SU-DHL-6 (cell line): ENCODE results near the gene CYP2A6.
"Not testable (repeated sequence)": the region's sequence is repeated elsewhere in the genome, so short reads cannot be mapped to it uniquely, and the experiment has no call there.

Source experiments
- H2AFZ ChIP-seq: fragments of 200-600 bp; sonication (generic); 2 replicates; pipeline ENCODE4 v1.6.1; 2014; ENCODE audit warnings: low read depth, mild to moderate bottlenecking, moderate library complexity, mixed read lengths, antibody characterized with exemption, low read length; ENCODE audit not compliant: severe bottlenecking
- H3F3A ChIP-seq: fragments of 200-600 bp; shearing (Covaris generic); 2 replicates; pipeline ENCODE4 v1.6.0; 2016; ENCODE audit warnings: antibody characterized with exemption, mild to moderate bottlenecking; ENCODE audit not compliant: insufficient read depth
- H3K27ac ChIP-seq: fragments of 200-600 bp; sonication (generic); 2 replicates; pipeline ENCODE4 v1.5.1; 2016; ENCODE audit warnings: low read depth, mild to moderate bottlenecking, low read length, moderate library complexity, mixed read lengths
- H3K27me3 ChIP-seq: fragments of 200-600 bp; sonication (generic), shearing (Covaris generic); 2 replicates; pipeline ENCODE4 v1.6.0; 2014; ENCODE audit warnings: mild to moderate bottlenecking, low read length
- H3K36me3 ChIP-seq: fragments of 200-600 bp; sonication (generic); 2 replicates; pipeline ENCODE4 v1.6.1; 2014; ENCODE audit warnings: mild to moderate bottlenecking, low read length, mixed read lengths
- H3K4me2 ChIP-seq: fragments of 300-600, 200-600 bp; shearing (Covaris generic), sonication (generic); 2 replicates; pipeline ENCODE4 v1.6.0; 2014; ENCODE audit warnings: low read length, low read depth, mild to moderate bottlenecking; ENCODE audit not compliant: poor library complexity, severe bottlenecking
- H3K4me3 ChIP-seq: fragments of 200-600 bp; sonication (generic); 2 replicates; pipeline ENCODE4 v1.5.1; 2014; ENCODE audit warnings: antibody characterized with exemption, low read length, mild to moderate bottlenecking, mixed read lengths; ENCODE audit not compliant: insufficient read depth, poor library complexity, severe bottlenecking
- H3K79me2 ChIP-seq: fragments of 200-600 bp; sonication (generic); 2 replicates; pipeline ENCODE4 v1.6.1; 2014; ENCODE audit warnings: mild to moderate bottlenecking, low read length, moderate library complexity; ENCODE audit not compliant: insufficient read depth
- H3K9ac ChIP-seq: fragments of 200-600 bp; sonication (generic); 2 replicates; pipeline ENCODE4 v1.7.0; 2014; ENCODE audit warnings: mild to moderate bottlenecking, low read length
- H3K9me2 ChIP-seq: fragments of 200-600 bp; sonication (generic); replicated peaks from 2 replicates; pipeline ENCODE4 v1.6.1; 2014; ENCODE audit warnings: low read length; ENCODE audit not compliant: insufficient read depth
- H3K9me3 ChIP-seq: fragments of 200-600 bp; sonication (generic); 2 replicates; pipeline ENCODE4 v1.6.1; 2014; ENCODE audit warnings: low read length, mixed read lengths; ENCODE audit not compliant: insufficient read depth
- H4K20me1 ChIP-seq: fragments of 200-600 bp; sonication (generic); 2 replicates; pipeline ENCODE4 v1.6.1; 2014; ENCODE audit warnings: low read depth, mild to moderate bottlenecking, antibody characterized with exemption, low read length, moderate library complexity, mixed read lengths
- CTCF ChIP-seq: fragments of 200-600 bp; sonication (generic); IDR thresholded peaks from one replicate; pipeline ENCODE4 v1.5.1; 2017; ENCODE audit warnings: antibody characterized with exemption, mild to moderate bottlenecking, low read length, moderate library complexity; ENCODE audit not compliant: insufficient read depth, poor library complexity, severe bottlenecking
- EZH2phosphoT487 ChIP-seq: fragments of 200-600 bp; sonication (generic), shearing (Covaris generic); conservative IDR thresholded peaks from 2 replicates; pipeline ENCODE4 v1.6.1; 2018; ENCODE audit warnings: mild to moderate bottlenecking, antibody characterized with exemption, low read length, moderate library complexity, mixed read lengths

The CYP2A6 gene

GRCh38 chr19:40822704-40823553 is 27.3 kb downstream of the CYP2A6 start:
- H3K4me3 ChIP-seq, H3F3A ChIP-seq, H3K36me3 ChIP-seq, H3K27me3 ChIP-seq, H3K9ac ChIP-seq, H3K9me3 ChIP-seq, H2AFZ ChIP-seq, H3K9me2 ChIP-seq, H4K20me1 ChIP-seq, H3K79me2 ChIP-seq, H3K4me2 ChIP-seq, H3K27ac ChIP-seq: not testable (repeated sequence)

DNA sequence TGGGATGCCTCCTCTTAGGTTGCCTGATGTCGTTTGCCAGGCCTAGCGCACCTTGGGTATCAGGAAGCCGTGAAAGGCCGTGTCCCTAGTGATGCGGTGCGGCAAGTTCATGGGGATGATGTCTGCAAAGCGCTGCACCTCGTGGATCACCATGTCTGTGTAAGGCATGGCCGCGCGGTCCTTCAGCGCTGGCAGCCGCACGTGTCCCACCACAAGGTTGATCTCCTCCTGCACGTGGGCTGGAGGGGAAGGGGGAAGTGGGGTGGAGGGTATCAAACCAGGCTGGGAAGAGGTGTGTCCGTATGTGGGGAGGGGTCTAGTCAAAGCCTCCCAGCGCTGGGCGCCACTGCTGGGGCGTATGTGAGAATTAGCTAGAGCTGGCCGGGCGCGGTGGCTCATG is 28.1 kb downstream of the CYP2A6 start:
- Histone ChIP-seq H3F3A (no peaks in the 10 kb centered on the region), H3K9ac (no peak overlapping the region), H3K9me3 (no peaks in the 10 kb centered on the region), H3K79me2 (no peaks in the 10 kb centered on the region), H3K27ac (no peak overlapping the region), H2AFZ (no peak overlapping the region), H3K9me2 (no peaks in the 10 kb centered on the region), H3K27me3 (no peaks in the 10 kb centered on the region), H3K4me2 (no peak overlapping the region), H3K36me3 (no peaks in the 10 kb centered on the region), H3K4me3 (no peak overlapping the region), H4K20me1 (no peaks in the 10 kb centered on the region)
- TF ChIP-seq EZH2phosphoT487 (no peak), CTCF (no peak)

- H3K9ac ChIP-seq, H3K9me3 ChIP-seq, H3K36me3 ChIP-seq, H3K4me3 ChIP-seq, H3F3A ChIP-seq, H3K4me2 ChIP-seq, H3K27ac ChIP-seq, H3K79me2 ChIP-seq, H2AFZ ChIP-seq, H3K27me3 ChIP-seq, H3K9me2 ChIP-seq, H4K20me1 ChIP-seq: not testable (repeated sequence)
- peak; percentile 43 for TF ChIP-seq CTCF
Measured at GRCh38 chr19:40819479-40820234, 30.6 kb downstream of the CYP2A6 start.

GRCh38 chr19:40818480-40819399 is 31.5 kb downstream of the CYP2A6 start:
- not testable (repeated sequence) for H3K9me2 ChIP-seq, H3K27ac ChIP-seq, H3K9me3 ChIP-seq, H3K79me2 ChIP-seq, H3K4me3 ChIP-seq, H2AFZ ChIP-seq, H3F3A ChIP-seq, H4K20me1 ChIP-seq, H3K4me2 ChIP-seq, H3K36me3 ChIP-seq, H3K9ac ChIP-seq, H3K27me3 ChIP-seq
